ENCODE results near the gene ARV1.
A peak's percentile ranks its signal among the peaks of the same experiment; 100 is the strongest.
"Not testable (repeated sequence)": the region's sequence is repeated elsewhere in the genome, so short reads cannot be mapped to it uniquely, and the experiment has no call there.

ARV1 gene

DNA sequence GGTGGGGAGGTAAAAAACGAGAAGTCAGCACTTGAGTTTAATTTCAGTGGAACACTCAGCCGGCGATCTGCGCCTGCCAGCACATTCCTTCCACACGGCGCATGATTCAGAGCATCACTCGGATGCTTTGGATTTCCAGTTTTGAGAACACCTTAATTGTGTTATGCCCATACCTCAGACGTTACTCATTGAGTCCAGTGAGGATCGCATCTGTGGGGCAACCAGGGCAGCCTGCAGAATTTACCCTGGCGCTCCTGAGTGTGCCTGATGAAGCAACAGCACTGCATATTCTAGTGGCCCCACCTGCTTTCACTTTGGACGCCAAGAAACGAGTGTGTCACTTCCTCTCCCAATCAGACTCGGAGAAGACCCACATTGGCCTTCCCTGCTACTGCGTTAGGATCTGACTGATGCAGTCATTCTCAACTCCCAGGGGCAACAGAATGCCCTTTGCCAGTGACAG is 41.3 kb downstream of the ARV1 start:
- DNase-seq = no peak

GRCh38 chr1:231020816-231021215 is 41.9 kb downstream of the ARV1 start:
- no peak for DNase-seq

GRCh38 chr1:231021540-231022031 is 42.7 kb downstream of the ARV1 start:
- no peak for DNase-seq

GRCh38 chr1:231022543-231022942 is 43.6 kb downstream of the ARV1 start:
- not testable (repeated sequence) for DNase-seq

- no peak for DNase-seq
Observed at GRCh38 chr1:231023150-231023549, 44.3 kb downstream of the ARV1 start.

- DNase-seq = no peak
Observed at GRCh38 chr1:231026576-231026975, 47.7 kb downstream of the ARV1 start.

DNA sequence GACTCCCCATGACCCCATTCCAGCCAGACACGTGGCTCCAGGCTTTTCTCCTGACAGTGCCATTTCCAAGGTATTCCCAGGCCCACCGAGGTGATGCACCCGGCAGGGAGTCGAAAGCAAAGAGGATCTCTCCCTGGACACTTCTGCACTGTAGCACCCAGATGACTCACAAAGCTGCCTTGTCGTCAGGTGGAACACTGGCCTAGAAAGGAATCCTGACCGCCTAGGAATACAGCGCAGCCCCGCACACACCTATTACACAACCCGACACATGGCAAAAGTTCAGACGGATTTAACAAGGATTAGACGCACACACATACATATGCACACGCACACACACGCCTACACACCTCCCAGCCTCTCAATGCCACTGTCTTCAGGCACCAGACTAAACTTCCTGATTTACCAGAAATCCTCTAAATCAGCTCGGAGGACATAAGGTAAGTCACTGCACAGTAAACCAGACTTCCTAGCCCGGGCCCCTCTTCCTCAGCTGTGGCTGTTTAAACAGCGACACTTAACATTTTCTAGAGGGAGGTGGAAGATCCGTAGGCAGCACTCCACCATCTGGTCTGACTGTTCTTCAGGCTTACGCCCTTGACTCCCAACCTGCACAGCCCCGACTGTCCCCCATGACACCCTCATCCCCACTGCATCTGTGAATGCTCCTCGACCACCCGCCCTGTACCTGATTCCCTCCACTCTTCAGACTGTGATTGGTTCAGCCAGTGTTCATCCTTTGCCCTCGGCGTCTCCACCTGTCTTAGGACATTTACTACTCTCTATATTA is 48.4 kb downstream of the ARV1 start:
- no peak for DNase-seq

DNA sequence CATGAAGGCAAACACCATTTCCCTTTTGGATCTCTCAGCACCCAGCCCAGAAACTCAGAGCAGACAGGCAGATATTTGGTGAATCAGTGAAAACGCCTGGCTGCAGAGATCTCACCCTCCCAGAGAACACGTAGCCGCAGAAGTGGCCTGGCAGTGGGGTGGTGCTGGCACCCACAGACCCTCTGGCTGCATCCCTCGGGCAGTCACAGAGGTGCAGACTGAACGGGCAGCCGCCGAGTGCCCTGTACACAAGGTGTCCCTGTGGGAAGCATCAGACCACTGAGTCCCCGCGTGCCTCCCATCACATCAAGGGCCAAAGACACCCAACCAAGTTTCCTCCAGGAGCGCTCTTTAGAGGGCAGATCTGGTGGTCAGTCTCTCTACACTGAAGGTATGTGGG is 49.1 kb downstream of the ARV1 start:
- no peak for DNase-seq

GRCh38 chr1:231028682-231029081 is 49.8 kb downstream of the ARV1 start:
- no peak for DNase-seq

- DNase-seq = not testable (repeated sequence)
Observed at GRCh38 chr1:231029247-231029646, 50.4 kb downstream of the ARV1 start.

GRCh38 chr1:231029841-231030240 is 50.9 kb downstream of the ARV1 start:
- DNase-seq = no peak

GRCh38 chr1:231032963-231033362 is 54.1 kb downstream of the ARV1 start:
- no peak for DNase-seq

- DNase-seq = no peak
Observed at GRCh38 chr1:231035799-231036198, 56.9 kb downstream of the ARV1 start.

DNA sequence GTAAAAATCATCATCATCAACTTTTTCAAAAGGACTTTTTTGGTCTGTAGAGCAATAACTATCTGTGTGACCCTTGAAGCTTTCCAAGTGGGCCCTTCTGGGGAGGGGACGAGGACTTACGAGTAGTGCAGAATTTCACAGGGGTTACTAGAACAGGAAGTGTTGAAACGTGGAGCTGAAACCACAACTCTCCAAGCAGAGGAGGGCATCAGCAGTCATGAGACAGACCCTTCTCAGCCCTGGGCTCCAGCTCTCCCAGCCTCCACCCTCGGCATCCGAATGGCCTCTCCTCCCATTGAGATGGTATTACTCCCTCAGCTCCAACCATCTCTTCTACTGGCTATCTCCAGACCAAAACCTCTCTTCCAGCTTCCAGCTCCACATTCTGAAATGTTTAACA is 57.5 kb downstream of the ARV1 start:
- DNase-seq = no peak

DNA sequence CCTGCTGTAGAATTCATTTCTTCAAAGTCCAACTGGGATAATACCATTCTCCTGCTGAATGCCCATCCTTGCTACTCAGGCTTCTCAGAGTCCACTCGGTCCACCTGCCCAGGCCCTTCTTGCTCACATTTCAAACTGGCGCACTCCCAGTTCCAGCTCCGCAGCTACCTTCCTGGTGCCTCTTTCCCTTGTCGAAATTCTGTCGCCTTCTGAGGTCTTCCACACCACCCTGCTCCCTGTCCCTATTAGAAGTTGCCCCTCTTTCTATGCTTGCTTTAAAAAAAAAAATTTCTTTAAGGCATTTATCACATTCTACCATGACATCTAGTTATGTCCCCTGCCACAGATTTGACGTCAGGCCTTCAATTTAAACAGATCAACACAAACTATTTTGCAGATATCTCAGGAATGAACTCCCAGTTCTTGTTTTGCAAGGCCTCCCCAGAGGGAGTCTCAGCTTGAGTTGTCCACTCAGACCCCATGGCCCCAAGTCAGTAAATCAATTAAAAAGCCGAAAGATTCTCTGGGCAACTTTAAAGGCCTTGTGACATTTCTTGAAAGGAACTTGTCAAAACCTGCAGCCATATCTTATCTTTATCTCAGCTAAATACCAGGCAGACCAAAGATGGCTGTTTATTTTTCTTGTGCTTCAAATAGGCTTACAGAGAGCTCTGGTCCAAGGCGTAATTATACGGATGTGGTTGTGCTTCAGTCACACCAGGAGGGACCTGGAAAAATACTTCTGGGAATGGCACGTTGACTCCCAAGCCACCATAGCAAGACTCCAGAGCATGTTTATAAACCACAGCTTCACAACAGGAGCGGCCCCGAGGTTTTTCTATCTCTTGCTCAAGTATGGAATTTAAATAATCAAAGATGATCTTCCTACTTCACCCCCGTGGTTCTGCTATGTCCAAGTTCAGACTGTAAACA is 59.0 kb downstream of the ARV1 start:
- no peak for DNase-seq

- DNase-seq = peak; percentile 76
Observed at GRCh38 chr1:231039161-231040018, 60.5 kb downstream of the ARV1 start.

- peak; percentile 88 for DNase-seq
Observed at GRCh38 chr1:231040019-231040799, 61.3 kb downstream of the ARV1 start, which contains the start of gene FAM89A. Gene FAM89A, minus strand, starts transcription at chr1:231040254. Its CDS starts 43 bp downstream, at chr1:231040211.

DNA sequence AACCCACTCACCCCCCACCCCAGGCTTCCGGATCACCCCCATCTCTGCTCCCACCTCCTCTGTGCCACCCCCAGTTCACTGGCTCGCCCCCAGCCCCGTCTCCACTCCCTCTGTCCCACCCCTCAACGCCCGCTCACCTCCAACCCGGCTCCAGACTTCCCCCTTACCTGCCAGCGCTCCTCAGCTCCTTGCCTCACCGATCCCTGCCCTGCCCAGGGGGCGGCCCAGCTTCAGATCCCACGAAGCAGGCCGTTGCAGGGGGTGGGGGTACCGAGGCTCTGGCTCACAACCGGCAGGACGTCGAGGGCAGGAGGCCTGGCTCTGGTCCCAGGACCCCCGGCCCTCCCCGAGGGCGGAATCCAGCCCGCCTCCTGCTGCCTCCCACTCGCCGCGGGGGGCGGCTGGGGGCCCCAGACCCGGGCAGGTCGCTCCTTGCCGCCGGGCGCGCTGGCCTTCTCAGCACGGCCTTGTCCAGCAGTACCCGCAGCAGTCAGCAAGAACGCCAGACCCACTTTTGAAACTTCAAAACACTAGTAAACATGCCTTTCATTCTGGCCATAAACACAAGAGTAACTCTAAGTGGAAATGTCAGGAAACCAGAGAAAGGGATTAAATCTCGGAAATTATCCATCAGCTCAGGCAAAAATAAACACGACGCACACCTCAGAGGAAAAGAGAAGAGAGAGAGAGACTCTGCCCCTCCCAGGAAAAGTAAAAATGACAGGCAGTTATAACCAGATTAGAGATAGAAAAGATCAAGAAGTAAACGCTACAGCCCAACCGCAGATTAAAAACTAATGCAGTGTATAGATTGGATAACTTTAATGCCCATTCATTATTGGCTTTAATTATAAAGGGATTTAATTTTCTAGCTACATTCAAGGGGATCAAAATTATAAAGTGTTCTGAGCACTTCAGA is 62.2 kb downstream of the ARV1 start:
- peak; percentile 65 for DNase-seq

DNA sequence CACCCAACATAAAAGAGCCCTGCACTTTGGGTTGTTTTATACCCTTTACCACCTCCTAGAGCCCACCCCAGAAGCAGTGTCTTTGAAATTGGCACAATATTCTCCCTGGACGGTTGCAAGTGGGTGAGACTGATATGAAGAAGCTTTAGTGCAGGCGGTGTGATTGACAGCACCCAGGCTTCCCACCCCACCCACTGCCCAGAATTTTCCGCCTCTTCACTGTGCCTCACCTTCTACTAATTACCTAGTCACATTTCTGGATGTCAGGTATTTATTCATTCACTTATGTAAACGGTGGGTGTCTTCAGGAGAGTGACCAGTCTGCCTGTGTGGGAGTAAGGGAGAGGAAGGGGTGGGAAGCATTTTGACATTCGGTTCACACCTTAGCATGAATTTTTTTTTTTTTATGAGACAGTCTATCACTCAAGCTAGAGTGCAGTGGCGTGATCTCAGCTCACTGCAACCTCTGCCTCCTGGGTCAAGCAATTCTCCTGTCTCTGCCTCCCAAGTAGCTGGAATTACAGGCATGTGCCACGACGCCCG is 62.9 kb downstream of the ARV1 start:
- DNase-seq = no peak

DNA sequence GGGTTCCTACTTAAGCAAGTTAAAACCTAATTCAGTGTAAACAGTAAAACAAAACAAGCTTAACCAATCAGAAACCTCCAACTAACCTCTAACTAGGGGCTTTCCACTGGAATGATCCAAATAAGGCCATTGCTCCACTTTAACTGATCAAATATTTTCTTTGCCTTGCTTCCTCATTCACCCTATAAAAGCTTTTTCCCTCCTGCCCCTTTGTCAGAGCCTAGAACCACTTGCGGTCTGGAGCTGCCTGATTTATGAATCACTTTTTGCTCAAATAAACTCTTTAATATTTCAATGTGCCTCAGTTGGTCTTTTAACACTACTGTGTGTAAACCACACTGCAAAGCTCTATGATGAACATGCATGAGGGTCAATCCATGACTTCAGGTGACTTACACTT is 65.7 kb downstream of the ARV1 start:
- no peak for DNase-seq

Data from activated effector memory CD4-positive, alpha-beta T cell treated with anti-CD3 and anti-CD28 coated beads, Interleukin-2, amount 50 U/mL, for 16 hours (primary cell).